HG02763 (cell line): ENCODE results near the gene AKIP1.
"Not testable (repeated sequence)": the region's sequence is repeated elsewhere in the genome, so short reads cannot be mapped to it uniquely, and the experiment has no call there.

ENCODE experiments used
- ATAC-seq: cut with Tn5 transposase; IDR thresholded peaks from one replicate; pipeline ENCODE4 v1.9.1; 2021; ENCODE audit warnings: mild to moderate bottlenecking, moderate library complexity; ENCODE audit not compliant: unreplicated experiment

AKIP1 gene, protein sequence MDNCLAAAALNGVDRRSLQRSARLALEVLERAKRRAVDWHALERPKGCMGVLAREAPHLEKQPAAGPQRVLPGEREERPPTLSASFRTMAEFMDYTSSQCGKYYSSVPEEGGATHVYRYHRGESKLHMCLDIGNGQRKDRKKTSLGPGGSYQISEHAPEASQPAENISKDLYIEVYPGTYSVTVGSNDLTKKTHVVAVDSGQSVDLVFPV

GRCh38 chr11:8911029-8911823 lies at the start of gene AKIP1:
Gene AKIP1 (plus strand): TSS chr11:8911189. CDS start chr11:8911450, 261 bp downstream.
- ATAC-seq: peak; percentile 63

GRCh38 chr11:8863838-8864237 lies 47.2 kb upstream of the AKIP1 start:
- no peak for ATAC-seq

DNA sequence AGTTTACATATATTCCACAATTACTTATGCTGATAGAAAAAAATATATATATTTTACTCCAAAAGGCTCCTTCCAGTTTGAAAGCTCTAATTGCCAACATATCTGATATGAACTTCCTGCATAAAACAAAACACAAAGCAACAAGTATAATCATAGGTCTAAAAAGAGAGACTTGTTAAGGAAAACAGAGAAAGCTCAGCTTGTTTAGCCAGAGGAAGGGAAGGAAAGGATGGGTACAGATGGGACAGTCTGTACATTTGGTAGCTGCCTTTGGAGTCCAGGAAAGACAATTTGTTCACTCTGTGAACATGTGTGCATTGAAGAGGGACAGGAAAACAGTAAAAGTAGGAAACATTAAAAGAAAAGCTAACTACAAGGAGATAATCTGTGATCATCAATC lies 45.7 kb upstream of the AKIP1 start:
- no peak for ATAC-seq

- ATAC-seq: no peak
Observed at GRCh38 chr11:8867035-8867434, 44.0 kb upstream of the AKIP1 start.

DNA sequence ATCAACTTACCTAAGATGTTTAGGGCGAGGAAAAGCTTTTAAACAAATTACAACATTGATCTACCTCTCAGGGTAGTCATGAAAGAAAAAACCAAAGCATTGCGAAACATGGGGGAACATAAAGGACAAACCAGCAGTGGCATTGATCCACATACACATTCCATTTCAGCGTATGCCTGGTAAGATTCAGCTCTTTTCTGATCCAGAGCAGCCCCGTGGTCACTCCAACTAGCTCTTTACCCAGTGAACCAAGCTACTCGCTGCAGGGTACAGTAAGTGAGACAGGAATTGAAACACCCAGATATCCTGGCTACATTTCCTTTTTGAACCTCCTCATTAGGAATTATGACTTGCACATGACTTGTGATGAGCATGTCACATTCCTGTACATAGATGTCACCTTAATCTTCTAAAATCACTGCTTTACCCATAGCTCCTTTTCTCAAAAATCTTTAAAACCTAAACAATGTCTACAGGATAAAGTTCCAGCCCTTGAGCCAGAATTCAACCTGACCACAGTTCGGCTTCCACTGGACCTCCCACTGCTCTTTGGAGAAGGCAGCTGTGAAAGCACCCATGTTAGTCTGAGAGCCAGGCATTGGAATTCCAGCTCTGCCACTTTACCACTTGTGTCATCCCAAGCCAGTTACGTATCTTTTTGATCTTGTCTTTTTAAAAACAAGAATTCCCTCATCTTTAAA lies 42.9 kb upstream of the AKIP1 start:
- ATAC-seq: no peak

GRCh38 chr11:8870411-8871170 lies 40.4 kb upstream of the AKIP1 start:
- no peak for ATAC-seq

DNA sequence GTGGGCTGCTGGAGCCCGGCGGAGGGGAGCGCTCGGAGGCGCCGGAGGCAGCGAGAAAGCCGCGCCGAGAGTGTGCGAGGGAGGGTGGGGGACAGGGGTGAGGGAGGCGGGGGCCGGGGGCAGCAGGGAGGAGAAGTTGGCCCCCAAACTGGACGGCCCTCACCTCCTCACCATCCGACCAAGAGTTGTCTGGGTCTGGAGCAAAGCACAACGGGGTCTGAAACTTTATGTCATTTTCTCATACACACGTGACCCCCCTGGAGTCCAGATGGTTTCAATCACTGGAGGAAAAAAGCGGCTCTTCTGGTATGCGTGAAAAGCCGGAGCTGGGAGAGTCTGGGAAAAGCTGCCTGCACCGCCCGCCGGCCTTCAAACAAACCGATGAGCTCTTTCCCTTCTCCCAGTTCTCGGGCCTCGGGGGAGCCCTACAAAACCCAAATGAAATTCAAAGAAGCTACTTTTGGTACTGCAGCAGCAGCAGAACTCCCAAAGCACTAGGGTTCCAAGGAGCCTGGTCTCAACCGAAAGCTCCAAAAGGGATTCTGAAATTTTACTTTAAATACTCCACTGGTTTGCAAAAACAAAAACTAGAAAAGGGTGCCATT lies 39.7 kb upstream of the AKIP1 start:
- ATAC-seq: no peak

- no peak for ATAC-seq
Observed at GRCh38 chr11:8871962-8872361, 39.0 kb upstream of the AKIP1 start.

DNA sequence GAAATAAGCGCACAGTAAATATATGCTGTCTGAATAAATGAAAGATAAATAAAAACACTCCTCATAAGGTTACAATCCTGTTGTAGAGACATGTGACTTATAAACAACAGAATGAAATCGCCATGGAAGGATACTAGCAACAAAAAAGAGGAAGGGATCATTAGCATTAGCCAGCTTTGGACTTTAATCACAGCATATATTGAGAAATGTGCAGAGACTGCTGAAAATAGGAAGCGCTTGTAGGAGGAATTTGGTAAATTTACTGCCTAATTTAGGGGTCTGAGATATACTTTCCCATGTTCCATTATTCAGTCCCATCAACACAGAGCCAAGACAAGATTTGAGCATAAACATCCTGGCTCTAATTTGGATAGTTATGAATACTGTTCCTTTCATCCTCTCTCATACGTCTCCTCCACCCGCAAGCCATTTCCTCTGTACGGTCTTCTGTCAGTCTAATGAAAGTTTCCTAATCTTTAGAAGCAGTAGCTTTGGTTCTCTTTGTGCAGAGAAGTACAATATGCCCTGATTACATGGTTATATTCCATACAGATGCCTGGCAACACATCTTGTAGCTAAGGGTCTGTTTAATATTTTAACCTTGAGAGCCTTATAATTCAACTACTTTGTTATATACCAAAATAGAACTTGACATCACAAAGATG lies 37.1 kb upstream of the AKIP1 start:
- ATAC-seq: no peak

GRCh38 chr11:8878771-8879170 lies 32.2 kb upstream of the AKIP1 start:
- ATAC-seq: no peak

DNA sequence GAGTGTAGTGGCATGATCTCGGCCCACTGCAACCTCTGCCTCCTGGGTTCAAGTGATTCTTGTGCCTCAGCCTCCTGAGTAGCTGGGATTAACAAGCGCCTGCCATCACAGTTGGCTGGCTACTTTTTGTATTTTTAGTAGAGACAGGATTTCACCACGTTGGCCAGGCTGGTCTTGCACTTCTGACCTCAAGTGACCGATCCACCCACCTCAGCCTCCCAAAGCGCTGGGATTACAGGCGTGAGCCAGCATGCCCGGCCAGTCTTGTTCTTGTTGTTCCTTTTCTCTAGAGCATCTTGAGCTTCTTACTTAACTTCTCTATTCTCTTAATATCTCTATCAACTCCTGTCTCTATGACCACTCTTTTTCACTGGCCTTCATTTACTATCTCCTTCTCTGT lies 29.4 kb upstream of the AKIP1 start:
- ATAC-seq: not testable (repeated sequence)

DNA sequence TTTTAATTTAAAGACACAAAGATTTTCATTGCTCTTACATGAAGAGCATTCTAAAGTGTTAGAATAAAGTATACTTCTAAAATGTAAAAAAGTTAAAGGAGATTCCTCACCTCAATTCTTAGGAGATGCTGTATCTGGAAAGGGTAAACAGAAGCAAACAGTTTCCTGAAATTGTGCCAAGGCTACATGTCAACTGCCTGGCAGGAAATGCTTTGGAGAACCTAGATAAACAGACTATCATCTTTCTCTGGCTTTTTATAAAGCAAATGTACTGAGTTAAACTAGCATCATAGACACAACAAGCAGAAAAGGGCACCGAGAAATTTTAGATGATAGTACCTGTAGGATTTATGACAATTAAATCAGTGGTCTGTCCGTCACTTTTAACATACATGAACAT lies 24.7 kb upstream of the AKIP1 start:
- ATAC-seq: no peak

DNA sequence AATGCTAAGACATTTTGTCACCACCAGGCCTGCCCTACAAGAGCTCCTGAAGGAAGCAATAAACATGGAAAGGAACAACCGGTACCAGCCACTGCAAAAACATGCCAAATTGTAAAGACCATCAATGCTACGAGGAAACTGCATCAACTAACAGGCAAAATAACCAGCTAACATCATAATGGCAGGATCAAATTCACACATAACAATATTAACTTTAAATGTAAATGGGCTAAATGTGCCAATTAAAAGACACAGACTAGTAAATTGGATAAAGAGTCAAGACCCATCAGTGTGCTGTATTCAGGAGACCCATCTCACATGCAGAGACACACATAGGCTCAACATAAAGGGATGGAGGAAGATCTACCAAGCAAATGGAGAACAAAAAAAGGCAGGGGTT lies 19.8 kb upstream of the AKIP1 start:
- not testable (repeated sequence) for ATAC-seq

DNA sequence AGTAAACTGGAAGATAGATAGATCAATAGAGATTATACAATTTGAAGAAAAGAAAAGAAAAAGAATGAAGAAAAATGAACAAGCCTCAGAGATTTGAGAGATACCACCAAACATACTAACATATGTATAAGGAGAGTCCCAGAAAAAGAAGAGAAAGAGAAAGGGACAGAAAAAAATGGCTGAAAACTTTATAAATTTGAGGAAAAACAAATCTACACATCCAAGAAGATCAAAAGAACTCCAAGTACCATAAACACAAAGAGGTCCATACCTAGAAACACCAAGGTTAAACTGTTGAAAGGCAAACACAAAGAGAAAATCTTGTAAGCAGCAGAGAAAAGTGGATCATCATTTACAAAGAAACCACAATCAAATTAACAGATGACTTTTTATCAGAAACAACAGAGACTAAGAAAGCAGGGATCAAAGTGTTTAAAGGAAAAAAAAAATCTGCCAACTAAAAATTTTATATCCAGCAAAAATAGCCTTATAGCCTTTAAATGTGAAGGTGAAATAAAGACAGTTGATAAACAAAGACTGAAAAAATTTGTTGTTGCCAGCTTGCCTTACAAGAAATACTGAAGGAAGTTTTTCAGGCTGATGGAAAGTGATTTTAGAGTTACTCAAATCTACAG lies 11.8 kb upstream of the AKIP1 start:
- ATAC-seq: no peak

- ATAC-seq: no peak
Observed at GRCh38 chr11:8905528-8906165, 5.3 kb upstream of the AKIP1 start.

DNA sequence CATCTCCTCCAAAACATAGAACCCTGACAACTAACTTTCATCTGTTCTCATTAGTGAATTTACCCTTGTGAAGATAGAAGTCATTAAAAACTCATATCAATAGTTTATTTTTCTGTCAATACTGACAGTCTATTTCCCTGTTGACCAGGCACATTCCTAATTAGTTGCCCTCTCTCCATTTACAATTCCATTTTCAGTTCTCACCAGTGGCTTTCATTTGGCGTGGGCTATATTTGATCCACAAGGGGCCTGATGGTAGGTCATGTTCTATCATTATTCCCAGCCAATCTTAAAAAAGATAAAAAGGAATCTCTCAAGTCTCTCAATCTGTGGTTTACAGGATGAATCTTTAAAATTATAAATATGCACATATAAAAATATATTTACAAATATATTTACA lies 3.9 kb upstream of the AKIP1 start:
- ATAC-seq: no peak

GRCh38 chr11:8908099-8908498 lies 2.9 kb upstream of the AKIP1 start:
- no peak for ATAC-seq

DNA sequence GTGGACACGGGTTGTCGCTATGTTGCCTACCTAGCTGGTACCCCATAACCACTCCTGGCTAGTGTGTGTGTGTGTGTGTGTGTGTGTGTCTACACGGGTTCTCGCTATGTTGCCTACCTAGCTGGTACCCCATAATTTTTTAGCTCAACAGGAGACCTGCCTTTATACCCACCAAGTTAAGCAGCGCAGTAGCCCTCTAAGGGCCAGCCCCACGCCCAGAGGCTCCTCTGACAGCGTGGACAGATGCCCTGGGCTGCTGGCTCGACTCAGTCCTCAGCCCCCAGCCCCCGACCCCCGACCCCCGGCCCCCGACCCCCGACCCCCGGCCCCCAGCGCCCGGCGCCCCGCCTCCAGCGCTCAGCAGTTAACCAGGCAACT lies 351 bp upstream of the AKIP1 start:
- ATAC-seq: no peak

DNA sequence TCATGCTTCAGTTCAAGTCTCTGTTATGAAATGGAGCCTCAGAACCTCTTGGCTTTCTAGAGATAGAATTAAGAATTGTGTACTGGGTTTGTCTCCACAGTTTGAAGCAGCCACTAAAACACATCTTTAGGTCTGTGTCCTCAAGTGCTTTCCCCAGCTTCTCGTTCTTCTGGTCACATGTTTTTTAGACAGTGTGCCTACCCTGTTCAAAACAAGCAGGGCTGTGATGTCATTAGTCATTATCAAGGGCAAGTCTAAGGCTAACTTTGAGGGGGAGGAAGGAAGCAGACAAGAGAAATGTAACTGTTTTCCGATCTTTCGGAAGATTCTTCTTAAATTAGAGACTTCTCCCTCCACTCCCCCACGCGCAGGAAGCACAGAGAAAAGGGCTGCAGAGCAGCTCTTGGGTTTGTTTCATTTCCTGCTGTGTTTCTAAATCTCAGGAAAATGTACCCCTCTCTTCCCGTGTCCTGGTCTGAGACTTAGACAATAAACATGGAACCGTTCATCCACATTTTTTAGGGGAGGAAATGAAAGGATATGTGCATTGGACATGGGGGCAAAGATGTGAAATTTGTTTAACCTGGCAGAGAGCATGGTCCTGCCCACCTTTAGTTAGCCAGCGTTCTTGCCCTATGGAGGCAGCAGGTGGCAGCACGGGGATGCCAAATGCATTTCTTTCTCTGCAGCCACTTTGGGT lies 3.1 kb downstream of the AKIP1 start:
- no peak for ATAC-seq
